Duodenal mucosa (tissue), 2 donors: ENCODE measurements around the gene TEAD3.

Experiments used
- H3K27ac ChIP-seq: one replicate; pipeline ENCODE4 v1.7.0; 2013; ENCODE audit warnings: low read depth, low read length
- H3K27me3 ChIP-seq, 2 donors: one replicate each; pipeline ENCODE4 v1.7.0; 2013; ENCODE audit warnings: low read length in 2 of 2, control low read depth in 1 of 2; ENCODE audit not compliant: insufficient read depth in 2 of 2, control insufficient read depth in 1 of 2
- H3K36me3 ChIP-seq, 2 donors: one replicate each; pipeline ENCODE4 v1.7.0; 2013; ENCODE audit warnings: low read length in 2 of 2, control low read depth in 1 of 2; ENCODE audit not compliant: insufficient read depth in 2 of 2, control insufficient read depth in 1 of 2
- H3K4me1 ChIP-seq, 2 donors: one replicate each; pipeline ENCODE4 v1.7.0; 2013; ENCODE audit warnings: low read length in 2 of 2, control low read depth in 1 of 2; ENCODE audit not compliant: insufficient read depth in 2 of 2, control insufficient read depth in 1 of 2
- H3K4me3 ChIP-seq, 2 donors: one replicate each; pipeline ENCODE4 v1.7.0; 2013; ENCODE audit warnings: low read length in 2 of 2, low read depth in 1 of 2
- H3K9ac ChIP-seq, 2 donors: one replicate each; pipeline ENCODE4 v1.7.0; 2013; ENCODE audit warnings: low read length in 2 of 2, low read depth in 1 of 2
- H3K9me3 ChIP-seq, 2 donors: one replicate each; pipeline ENCODE4 v1.7.0; 2013; ENCODE audit warnings: low read length in 2 of 2, control low read depth in 1 of 2; ENCODE audit not compliant: control insufficient read depth in 1 of 2

Gene TEAD3

DNA sequence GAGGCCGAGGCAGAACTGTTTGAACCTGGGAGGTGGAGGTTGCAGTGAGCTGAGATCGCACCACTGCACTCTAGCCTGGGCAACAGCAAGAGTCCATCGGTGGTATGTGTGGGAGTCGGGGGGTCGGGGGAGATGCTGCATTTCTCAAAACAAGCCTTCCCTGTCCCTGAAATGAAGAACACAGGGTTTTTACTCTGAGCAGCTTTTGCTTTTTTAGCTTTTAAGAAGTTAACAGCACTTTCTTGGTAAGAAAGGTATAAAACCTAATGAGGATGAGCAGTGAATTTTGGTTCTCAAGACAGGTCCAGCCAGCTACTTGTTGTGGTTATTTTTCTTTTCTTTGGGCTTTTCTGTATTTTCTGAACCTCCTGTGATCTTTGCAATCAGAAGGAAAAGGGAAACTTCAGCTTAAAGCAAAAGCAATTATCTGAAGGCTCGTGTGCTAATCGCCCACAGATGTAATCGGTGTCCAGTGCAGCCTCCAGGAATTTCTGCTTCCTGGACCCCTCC, 25.0 kb downstream of the TEAD3 start:
- Histone ChIP-seq H3K4me3 (no peak overlapping the region), H3K4me1 (peaks cover 22 to 26% of the 10 kb centered on the region in 2 donors), H3K36me3 (peaks cover 14 to 52% of the 10 kb centered on the region in 2 donors), H3K9me3 (no peaks in the 10 kb centered on the region), H3K27me3 (no peaks in the 10 kb centered on the region), H3K27ac (no peak overlapping the region), H3K9ac (no peak overlapping the region)

GRCh38 chr6:35470663-35471120, 26.2 kb downstream of the TEAD3 start:
- no peak overlapping the region for H3K4me3 ChIP-seq
- H3K36me3 ChIP-seq, result peaks cover 14 to 53% of the 10 kb centered on the region in 2 donors
- H3K9me3 ChIP-seq, result no peaks in the 10 kb centered on the region
- no peaks in the 10 kb centered on the region for H3K27me3 ChIP-seq
- H3K27ac ChIP-seq, result no peak overlapping the region
- peak overlapping the region; percentile 25 to 79 for H3K9ac ChIP-seq
- peaks cover 22 to 26% of the 10 kb centered on the region in 2 donors for H3K4me1 ChIP-seq

- H3K9ac ChIP-seq, result peak overlapping the region; percentile 79 to 95
- no peaks in the 10 kb centered on the region for H3K9me3 ChIP-seq
- H3K36me3 ChIP-seq, result peaks cover 14 to 52% of the 10 kb centered on the region in 2 donors
- peak overlapping the region; percentile 77 to 90 for H3K4me3 ChIP-seq
- peaks cover 22 to 26% of the 10 kb centered on the region in 2 donors for H3K4me1 ChIP-seq
- no peak overlapping the region for H3K27ac ChIP-seq
- H3K27me3 ChIP-seq, result no peaks in the 10 kb centered on the region
Measured at GRCh38 chr6:35469751-35470662, 26.9 kb downstream of the TEAD3 start.

GRCh38 chr6:35468980-35469750, 27.7 kb downstream of the TEAD3 start:
- peak overlapping the region; percentile 85 for H3K27ac ChIP-seq
- no peaks in the 10 kb centered on the region for H3K27me3 ChIP-seq
- peaks cover 22 to 26% of the 10 kb centered on the region in 2 donors for H3K4me1 ChIP-seq
- no peaks in the 10 kb centered on the region for H3K9me3 ChIP-seq
- peak overlapping the region; percentile 79 to 95 for H3K9ac ChIP-seq
- peaks cover 14 to 43% of the 10 kb centered on the region in 2 donors for H3K36me3 ChIP-seq
- H3K4me3 ChIP-seq, result peak overlapping the region; percentile 77 to 90

GRCh38 chr6:35468181-35468979, 28.5 kb downstream of the TEAD3 start, which contains the start of gene RPL10A:
Gene RPL10A (plus strand): TSS chr6:35468401. CDS start chr6:35468435, 34 bp downstream.
- Histone ChIP-seq H3K27ac (peak within 1 kb of the TSS; percentile 85), H3K4me1 (peaks cover 22 to 26% of the 10 kb centered on the region in 2 donors), H3K27me3 (no peaks in the 10 kb centered on the region), H3K36me3 (peaks cover 14 to 37% of the 10 kb centered on the region in 2 donors), H3K9me3 (no peaks in the 10 kb centered on the region), H3K4me3 (peak within 1 kb of the TSS; percentile 77 to 90), H3K9ac (peak within 1 kb of the TSS; percentile 79 to 99)

GRCh38 chr6:35465646-35466045, 31.2 kb downstream of the TEAD3 start:
- H3K9ac ChIP-seq, result no peak overlapping the region
- H3K27ac ChIP-seq, result no peak overlapping the region
- H3K9me3 ChIP-seq, result no peaks in the 10 kb centered on the region
- no peaks in the 10 kb centered on the region for H3K27me3 ChIP-seq
- peaks cover 15 to 18% of the 10 kb centered on the region in 2 donors for H3K4me1 ChIP-seq
- H3K4me3 ChIP-seq, result no peak overlapping the region
- peaks cover 6 to 19% of the 10 kb centered on the region in 2 donors for H3K36me3 ChIP-seq

GRCh38 chr6:35463292-35463691, 33.6 kb downstream of the TEAD3 start:
- Histone ChIP-seq H3K9me3 (no peaks in the 10 kb centered on the region), H3K27me3 (no peaks in the 10 kb centered on the region), H3K9ac (no peak overlapping the region), H3K27ac (no peak overlapping the region), H3K4me3 (no peak overlapping the region), H3K4me1 (peaks cover 4 to 8% of the 10 kb centered on the region in 2 donors), H3K36me3 (peaks cover 0 to 18% of the 10 kb centered on the region in 2 donors)

GRCh38 chr6:35461270-35461669, 35.6 kb downstream of the TEAD3 start:
- Histone ChIP-seq H3K9ac (no peak overlapping the region), H3K9me3 (no peaks in the 10 kb centered on the region), H3K4me1 (no peaks in the 10 kb centered on the region), H3K4me3 (no peak overlapping the region), H3K27me3 (no peaks in the 10 kb centered on the region), H3K27ac (no peak overlapping the region), H3K36me3 (peaks cover 0 to 16% of the 10 kb centered on the region in 2 donors)

GRCh38 chr6:35457907-35458306, 39.0 kb downstream of the TEAD3 start:
- no peak overlapping the region for H3K4me3 ChIP-seq
- no peak overlapping the region for H3K27ac ChIP-seq
- peaks cover 0 to 14% of the 10 kb centered on the region in 2 donors for H3K36me3 ChIP-seq
- H3K27me3 ChIP-seq, result no peaks in the 10 kb centered on the region
- no peak overlapping the region for H3K9ac ChIP-seq
- peaks cover 6 to 7% of the 10 kb centered on the region in 2 donors for H3K4me1 ChIP-seq
- H3K9me3 ChIP-seq, result no peaks in the 10 kb centered on the region
